Progenitor cell of endocrine pancreas (in vitro differentiated cells): Measurements from ENCODE around the gene NTN5. TPM values are rescaled to one million over a fixed set of nuclear protein-coding genes. Genes with fewer than 3 reads are reported as not detected.
"Not testable (repeated sequence)": the region's sequence is repeated elsewhere in the genome, so short reads cannot be mapped to it uniquely, and the experiment has no call there.

Experiments
- DNase-seq: peaks from one replicate; pipeline ENCODE4 v3.0.0; 2021; ENCODE audit warnings: low spot score; ENCODE audit not compliant: unreplicated experiment
- H3K27ac Mint-ChIP-seq: 2 replicates; pipeline ENCODE4 v1.8.0; 2021; ENCODE audit warnings: mild to moderate bottlenecking, moderate library complexity, mixed read lengths
- H3K27me3 Mint-ChIP-seq: 2 replicates; pipeline ENCODE4 v1.8.0; 2021; ENCODE audit warnings: mixed read lengths
- H3K36me3 Mint-ChIP-seq: 2 replicates; pipeline ENCODE4 v1.8.0; 2022; ENCODE audit warnings: mixed read lengths; ENCODE audit not compliant: insufficient read depth
- H3K4me1 Mint-ChIP-seq: 2 replicates; pipeline ENCODE4 v1.8.0; 2021; ENCODE audit warnings: low read depth, mixed read lengths
- H3K4me3 Mint-ChIP-seq: 2 replicates; pipeline ENCODE4 v1.8.0; 2021; ENCODE audit warnings: low read depth, mild to moderate bottlenecking, moderate library complexity, mixed read lengths
- H3K9me3 Mint-ChIP-seq: 2 replicates; pipeline ENCODE4 v1.8.0; 2021; ENCODE audit warnings: low read depth, mixed read lengths
- total RNA-seq: library from RNA; stranded (reverse); gene quantifications from 2 replicates; pipeline ENCODE4 v1.2.1, GENCODE V29; 2021
- TF ChIP-seq, protein P1 (sequence below): fragments of 200-600 bp; sonication (generic); IDR thresholded peaks from one replicate; pipeline ENCODE4 v1.5.0; 2021; ENCODE audit warnings: antibody characterized with exemption, mild to moderate bottlenecking; ENCODE audit not compliant: unreplicated experiment

Gene NTN5
- total RNA-seq, 1 donor from 2014 or later, result 0.91 TPM

DNA sequence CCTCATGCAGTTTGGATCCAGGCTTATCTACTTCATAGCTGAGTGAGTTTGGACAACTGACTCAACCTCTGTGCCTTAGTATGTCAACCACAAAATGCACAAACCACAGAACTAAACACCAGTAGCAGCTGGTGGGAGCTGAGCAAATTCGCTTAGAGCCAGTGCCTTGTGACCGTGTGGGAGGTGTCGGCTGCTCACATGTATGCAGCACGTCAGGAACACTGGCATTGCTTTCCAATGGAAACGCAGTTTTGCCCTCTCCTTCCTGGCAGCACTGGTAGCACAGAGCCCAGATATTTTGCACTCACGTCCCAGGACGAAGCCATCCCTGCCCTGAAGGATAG is 8.3 kb upstream of the NTN5 start:
- TF ChIP-seq, protein P1, sequence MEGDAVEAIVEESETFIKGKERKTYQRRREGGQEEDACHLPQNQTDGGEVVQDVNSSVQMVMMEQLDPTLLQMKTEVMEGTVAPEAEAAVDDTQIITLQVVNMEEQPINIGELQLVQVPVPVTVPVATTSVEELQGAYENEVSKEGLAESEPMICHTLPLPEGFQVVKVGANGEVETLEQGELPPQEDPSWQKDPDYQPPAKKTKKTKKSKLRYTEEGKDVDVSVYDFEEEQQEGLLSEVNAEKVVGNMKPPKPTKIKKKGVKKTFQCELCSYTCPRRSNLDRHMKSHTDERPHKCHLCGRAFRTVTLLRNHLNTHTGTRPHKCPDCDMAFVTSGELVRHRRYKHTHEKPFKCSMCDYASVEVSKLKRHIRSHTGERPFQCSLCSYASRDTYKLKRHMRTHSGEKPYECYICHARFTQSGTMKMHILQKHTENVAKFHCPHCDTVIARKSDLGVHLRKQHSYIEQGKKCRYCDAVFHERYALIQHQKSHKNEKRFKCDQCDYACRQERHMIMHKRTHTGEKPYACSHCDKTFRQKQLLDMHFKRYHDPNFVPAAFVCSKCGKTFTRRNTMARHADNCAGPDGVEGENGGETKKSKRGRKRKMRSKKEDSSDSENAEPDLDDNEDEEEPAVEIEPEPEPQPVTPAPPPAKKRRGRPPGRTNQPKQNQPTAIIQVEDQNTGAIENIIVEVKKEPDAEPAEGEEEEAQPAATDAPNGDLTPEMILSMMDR, result no peak
- Mint-ChIP-seq H3K9me3 (no peaks in the 10 kb centered on the region), H3K36me3 (no peaks in the 10 kb centered on the region), H3K4me3 (no peak overlapping the region), H3K4me1 (peaks cover 5% of the 10 kb centered on the region), H3K27ac (no peak overlapping the region), H3K27me3 (peaks cover 5% of the 10 kb centered on the region)
- no peak for DNase-seq

DNA sequence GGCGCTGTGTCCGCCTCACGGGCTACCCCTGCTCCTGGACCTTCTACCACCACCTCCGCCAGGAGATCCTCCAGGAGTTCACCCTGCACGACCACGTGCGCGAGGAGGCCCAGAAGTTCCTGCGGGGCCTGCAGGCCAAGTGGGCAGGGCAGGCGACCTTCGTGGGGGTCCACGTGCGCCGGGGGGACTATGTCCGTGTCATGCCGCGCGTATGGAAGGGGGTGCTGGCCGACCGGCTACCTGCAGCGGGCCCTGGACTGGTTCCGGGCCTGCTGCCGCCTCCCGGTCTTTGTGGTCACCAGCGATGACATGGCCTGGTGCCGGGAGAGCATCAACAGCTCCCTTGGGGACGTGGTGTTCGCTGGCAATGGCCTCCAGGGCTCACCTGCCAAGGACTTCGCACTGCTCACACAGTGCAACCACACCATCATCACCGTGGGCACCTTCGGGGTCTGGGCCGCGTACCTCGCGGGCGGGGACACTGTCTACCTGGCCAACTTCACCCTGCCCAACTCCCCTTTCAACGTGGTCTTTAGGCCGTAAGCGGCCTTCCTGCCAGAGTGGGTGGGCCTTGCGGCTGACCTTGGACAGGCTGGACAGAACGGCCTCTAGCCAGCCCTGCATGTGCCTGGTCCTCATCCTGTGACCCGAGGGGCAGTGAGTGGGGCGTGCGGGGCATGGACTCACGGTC is 7.8 kb upstream of the NTN5 start:
- Mint-ChIP-seq H3K36me3 (no peaks in the 10 kb centered on the region), H3K9me3 (no peaks in the 10 kb centered on the region), H3K27me3 (peaks cover 5% of the 10 kb centered on the region), H3K4me1 (peaks cover 5% of the 10 kb centered on the region), H3K27ac (no peak overlapping the region), H3K4me3 (no peak overlapping the region)
- TF ChIP-seq, protein P1, result no peak
- no peak for DNase-seq

DNA sequence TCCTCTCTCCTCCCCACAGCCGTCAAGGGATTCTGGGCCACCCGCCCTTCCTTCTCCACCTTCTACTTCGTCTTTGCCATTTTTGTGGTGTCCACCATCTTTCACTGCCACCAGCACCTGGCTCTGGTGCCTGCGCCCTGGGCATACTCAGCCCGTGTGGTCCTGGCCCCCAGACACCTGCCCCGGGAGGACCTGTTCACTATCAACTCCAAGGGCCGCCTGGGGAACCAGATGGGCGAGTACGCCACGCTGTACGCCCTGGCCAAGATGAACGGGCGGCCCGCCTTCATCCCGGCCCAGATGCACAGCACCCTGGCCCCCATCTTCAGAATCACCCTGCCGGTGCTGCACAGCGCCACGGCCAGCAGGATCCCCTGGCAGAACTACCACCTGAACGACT is 7.2 kb upstream of the NTN5 start:
- H3K36me3 Mint-ChIP-seq, H3K4me3 Mint-ChIP-seq, H3K27ac Mint-ChIP-seq, H3K27me3 Mint-ChIP-seq, DNase-seq, H3K9me3 Mint-ChIP-seq, H3K4me1 Mint-ChIP-seq: not testable (repeated sequence)

DNA sequence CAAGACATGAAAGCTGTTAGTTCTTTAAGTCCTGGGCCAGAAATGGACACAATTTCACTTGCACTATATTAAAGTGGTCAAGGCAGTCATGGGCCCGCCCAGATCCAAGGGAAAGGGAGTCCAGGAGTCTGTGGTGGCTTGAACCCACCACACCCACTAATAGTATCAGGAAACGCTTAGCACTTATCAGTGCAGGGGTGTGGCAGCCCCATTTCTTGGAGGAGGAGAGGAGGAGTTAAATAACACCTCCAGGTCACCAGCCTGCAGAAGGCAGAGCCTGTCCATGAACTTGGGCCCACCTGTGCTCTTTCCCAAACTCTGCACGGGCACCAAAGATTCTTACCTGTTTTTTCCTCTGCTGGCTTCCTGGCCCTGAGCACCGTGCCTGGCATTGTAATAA is 5.4 kb upstream of the NTN5 start:
- Mint-ChIP-seq H3K27me3 (peaks cover 24% of the 10 kb centered on the region), H3K36me3 (no peaks in the 10 kb centered on the region)
- no peak for DNase-seq

DNA sequence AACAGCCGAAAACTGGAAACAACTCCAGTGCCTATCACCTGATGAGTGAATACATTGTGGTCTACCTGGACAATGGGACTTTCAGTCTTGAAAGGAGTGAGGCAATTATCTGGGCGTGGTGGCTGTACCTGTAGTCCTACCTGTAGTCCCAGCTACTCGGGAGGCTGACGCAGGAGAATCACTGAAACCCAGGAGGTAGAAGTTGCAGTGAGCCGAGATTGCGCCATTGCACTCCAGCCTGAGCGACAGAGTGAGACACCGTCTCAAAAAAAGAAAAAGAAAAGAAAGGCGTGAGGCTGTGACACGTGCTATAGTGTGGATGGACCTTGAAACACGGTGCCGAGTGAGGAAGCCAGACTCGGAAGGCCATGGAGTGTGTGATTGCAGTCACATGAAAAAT is 4.1 kb upstream of the NTN5 start:
- Mint-ChIP-seq H3K4me1 (peaks cover 3% of the 10 kb centered on the region), H3K27me3 (peaks cover 27% of the 10 kb centered on the region), H3K36me3 (no peaks in the 10 kb centered on the region), H3K27ac (no peak overlapping the region), H3K4me3 (no peak overlapping the region), H3K9me3 (no peaks in the 10 kb centered on the region)
- TF ChIP-seq, protein P1, result no peak
- DNase-seq, result no peak

More for the DNA sequence above, 5.4 kb upstream of the NTN5 start:
- Mint-ChIP-seq H3K4me1 (peaks cover 3% of the 10 kb centered on the region), H3K4me3 (no peak overlapping the region), H3K9me3 (no peaks in the 10 kb centered on the region), H3K27ac (no peak overlapping the region)
- TF ChIP-seq, protein P1, result no peak

DNA sequence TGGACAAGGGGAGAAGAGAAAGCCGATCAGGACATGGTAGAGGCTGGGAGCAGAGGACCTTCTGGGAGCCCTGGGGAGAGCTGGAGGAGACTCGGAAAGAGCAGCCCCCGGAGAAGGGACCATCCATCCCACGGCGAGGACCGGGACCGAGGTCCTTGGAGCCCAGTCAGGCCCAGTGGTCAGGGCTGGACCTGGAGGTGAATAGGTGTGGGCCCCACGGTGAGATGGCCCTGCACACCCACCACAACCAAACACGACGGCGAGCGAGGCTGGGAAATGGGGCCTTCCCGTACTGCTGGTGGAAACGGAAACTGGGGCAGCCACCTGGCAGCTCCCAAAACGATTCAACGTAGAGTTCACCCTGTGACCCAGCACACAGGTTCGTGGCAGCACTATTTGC is 3.7 kb upstream of the NTN5 start:
- no peak for DNase-seq
- Mint-ChIP-seq H3K4me3 (no peak overlapping the region), H3K27me3 (peaks cover 27% of the 10 kb centered on the region), H3K4me1 (peaks cover 3% of the 10 kb centered on the region), H3K27ac (no peak overlapping the region), H3K9me3 (no peaks in the 10 kb centered on the region), H3K36me3 (no peaks in the 10 kb centered on the region)
- TF ChIP-seq, protein P1, result no peak
